Middle frontal gyrus (tissue), 1 donor: ENCODE results near the gene MSL3B.

Experiments
- DNase-seq: peaks from one replicate; pipeline ENCODE4 v3.0.0-alpha.2; 2015; ENCODE audit warnings: low spot score; ENCODE audit errors: extremely low spot score

MSL3B gene

DNA sequence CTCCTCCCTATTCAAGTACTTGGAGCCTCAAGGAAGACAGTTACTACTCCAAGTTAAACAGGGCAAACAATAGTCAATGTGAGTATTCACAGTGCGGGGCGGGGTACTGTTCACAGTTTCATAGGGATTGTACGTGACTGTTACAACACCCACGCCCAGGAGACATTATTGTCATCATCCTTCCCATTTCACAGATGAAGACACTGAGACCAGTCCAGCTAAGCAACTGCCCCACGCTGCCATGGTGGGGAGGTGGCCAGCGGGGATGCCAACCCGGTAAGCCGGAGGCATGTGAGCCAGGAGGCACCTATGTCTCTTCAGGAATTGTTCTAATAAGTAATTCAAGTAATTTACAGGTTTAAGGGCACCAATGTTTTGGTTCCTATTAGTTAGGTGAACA, 14.8 kb downstream of the MSL3B start:
- DNase-seq = no peak

DNA sequence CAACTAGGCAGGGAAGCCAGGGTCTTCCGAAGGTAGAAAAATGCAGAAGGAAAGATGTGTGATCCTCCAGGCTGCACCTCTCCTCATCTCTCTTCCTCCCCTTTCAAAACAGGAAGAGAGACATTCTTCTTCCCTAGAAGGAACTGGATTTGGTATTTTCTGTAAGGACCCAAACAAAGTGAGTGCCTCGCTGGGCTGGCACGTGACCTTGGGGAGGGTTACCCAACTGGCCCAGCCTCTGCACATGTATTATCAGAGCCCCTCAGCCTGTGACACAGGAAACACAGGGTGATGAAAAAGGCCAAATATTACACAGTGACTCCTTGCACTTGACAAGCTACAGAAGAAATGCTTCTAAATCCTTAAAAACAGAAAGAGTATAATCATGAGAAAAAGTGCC, 16.1 kb downstream of the MSL3B start:
- no peak for DNase-seq

DNA sequence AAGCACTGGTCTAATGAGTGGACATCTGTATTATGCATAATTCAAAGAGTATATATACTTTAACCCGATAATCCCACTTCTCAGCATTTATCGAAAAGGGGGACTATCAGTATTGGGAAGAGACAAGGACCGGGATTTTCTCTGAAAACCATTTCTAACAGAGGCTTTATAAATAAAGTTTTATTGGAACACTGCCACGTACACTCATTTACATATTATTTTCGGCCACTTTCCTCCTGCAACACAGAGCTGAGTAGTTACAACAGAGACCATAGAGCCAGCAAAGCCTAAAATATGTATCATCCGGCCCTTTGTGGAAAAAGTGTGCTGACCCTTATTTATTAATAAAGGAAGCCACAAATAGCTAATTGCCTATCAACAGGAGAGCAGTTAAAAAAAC, 17.0 kb downstream of the MSL3B start:
- DNase-seq = no peak

DNA sequence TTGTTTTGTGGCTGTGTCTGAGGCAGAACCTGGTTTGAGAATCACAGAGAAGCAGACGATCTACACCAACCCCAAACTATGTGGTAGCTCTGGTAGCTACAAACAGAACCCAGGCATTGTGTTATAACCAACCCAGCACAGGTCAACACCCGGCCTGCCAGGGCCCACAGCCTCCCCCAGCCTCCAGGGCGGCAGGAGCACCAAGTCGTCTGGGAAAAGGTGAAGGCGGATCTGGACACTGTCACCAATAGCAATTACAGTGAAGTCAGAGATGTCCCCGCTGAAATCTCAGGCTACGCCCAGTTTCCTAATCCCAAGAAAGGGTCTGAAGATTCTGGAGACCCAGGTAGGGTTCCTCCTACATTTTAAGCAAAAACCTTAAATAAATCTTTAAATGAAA, 17.4 kb downstream of the MSL3B start:
- no peak for DNase-seq

DNA sequence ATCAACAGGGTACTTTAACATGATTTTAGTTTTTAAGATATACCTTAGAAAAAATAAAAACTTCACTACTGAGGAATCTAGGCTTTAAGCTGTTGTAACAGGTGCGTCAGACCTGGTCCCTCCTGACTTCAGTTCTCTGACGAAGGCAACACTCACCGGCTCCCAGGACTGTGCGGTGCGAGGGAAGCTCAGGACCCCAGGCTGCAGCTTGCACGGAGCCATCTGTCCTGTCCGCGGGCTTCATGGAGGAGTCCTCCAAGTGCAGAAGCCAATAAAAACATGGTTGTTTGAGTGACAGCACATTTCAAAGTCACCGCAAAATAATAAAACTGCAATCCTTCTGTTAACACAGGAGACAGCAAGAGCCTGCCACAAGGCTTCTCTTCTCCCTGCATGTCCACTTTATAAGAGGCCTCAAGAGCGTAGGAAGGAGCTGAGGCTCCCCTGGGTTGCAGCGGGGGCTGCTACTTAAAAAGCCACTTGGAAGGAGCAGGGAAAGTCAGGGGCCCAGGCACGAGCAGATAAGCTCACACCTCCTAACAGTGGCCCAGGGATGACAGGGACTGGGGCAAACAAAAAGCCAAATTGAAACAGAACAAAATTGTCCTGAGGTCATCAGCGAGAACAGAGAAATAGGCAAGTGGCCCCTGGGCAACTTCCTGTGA, 18.4 kb downstream of the MSL3B start:
- no peak for DNase-seq

DNA sequence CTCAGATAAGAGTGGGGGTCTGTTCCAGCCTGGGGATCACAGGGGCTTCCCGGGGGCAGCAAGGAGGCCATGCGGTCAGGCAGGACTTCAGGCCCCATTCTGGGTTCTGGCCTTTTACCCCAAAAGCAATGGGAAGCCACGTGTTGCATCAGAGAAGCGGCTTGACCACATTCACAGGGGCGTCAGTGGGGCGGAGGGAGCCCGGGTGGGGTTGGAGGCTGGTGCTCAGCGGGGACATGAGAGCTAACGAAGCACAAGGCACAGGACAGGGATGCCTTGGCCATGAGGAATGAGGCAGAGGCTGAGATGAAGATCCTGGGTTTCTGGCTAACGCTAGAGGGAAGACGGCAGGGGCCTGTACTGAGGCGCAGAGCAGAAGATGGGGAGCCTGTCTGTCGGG, 19.9 kb downstream of the MSL3B start:
- no peak for DNase-seq

DNA sequence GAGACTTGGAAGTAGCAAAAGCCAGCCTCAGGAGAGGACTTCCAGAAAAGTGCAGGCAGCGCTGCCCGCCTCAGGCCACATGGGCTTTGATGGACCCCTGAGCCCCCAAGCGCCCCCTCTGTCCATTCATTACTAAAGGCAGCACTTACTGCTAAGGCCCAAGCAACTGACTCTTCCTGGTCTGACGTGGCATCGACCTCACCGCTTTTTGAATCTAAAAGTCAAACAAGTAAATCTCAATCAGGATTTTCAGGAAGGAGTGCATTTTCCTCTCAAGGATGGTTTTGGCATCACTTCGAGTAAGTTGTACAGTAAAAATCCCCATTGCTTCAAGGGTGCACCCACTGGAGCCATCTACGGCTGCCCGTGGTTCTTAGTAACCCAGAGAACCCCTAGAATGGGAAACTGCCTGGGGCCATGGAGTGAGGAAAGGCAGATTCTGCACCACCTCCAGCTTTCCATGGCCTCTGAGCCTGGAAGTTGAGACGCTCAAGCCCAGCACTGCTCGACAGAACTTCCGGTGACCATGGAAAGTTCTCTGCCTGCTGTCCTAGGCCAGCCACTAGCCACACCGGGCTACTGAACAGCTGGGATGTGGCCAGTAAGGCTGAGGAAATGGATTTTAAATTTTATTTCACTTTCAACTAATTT, 20.8 kb downstream of the MSL3B start:
- DNase-seq = no peak

DNA sequence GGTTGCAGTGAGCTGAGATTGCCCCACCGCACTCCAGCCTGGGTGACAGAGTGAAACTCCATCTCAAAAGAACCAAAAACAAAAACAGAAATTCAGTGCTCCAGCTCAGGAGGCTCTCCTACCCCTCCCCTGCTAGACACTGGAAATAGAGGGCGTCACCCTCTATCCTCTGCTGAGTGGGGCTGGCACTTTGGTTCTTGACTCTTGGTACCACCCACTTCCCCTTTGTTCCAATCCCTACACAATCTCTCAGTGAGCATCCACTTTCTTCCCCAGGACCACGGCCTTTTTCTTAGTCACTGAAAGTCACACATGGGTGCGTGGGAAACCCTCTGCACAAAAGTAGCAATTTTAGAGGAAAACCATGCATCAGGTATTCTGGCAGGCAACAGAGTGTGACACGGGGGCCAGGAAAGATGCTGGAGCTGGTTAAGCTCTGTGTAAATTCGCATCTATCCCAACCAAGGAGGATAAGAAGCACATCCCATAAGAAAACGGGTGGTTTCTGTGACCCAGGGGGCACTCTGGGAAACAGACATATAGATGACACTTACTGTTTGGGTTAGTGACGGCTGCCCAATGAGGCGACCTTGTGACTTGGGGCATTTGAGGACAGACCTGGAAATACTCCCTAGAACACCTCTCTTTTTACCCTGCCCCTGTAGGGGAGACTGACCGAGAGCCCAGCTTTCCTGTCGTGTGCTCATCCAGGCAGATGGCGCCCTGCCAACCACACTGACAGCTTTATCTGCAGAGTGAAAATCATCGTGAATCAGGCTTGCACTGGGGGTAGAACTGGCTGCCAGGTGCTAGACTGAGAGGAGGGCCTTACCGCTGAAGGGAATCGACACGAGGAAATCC, 21.6 kb downstream of the MSL3B start:
- no peak for DNase-seq

DNA sequence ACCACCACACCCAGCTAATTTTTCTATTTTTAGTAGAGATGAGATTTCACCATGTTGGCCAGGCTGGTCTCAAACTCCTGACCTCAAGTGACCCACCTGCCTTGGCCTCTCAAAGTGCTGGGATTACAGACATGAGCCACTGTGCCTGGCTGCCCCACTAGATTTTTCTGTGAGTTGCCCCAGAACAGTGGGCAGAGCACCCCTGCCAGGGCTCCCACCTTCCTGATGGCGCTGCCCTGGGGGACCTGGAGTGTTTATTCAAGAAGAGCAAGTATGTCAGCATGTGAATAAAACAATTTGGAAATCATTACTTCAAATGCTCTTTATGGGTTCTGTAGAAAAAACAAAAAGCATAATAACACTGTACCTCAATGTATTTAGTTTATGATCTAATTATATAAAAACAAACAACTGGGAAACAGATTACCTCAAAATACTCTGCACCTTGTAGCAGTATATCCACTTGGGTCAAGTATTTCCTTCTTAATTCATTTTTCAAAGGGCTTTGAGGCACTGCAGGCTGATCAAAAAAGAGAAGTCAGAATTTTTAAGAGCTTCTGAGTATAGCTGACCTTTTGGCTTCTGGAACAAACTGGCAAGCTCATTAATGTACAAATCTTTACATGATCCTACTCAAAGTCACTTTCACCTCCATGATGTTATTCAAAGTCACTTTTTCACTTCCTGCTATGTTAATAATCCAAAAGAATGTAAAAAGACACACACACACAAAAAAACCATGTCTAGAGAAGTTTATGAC, 22.7 kb downstream of the MSL3B start:
- DNase-seq = no peak

DNA sequence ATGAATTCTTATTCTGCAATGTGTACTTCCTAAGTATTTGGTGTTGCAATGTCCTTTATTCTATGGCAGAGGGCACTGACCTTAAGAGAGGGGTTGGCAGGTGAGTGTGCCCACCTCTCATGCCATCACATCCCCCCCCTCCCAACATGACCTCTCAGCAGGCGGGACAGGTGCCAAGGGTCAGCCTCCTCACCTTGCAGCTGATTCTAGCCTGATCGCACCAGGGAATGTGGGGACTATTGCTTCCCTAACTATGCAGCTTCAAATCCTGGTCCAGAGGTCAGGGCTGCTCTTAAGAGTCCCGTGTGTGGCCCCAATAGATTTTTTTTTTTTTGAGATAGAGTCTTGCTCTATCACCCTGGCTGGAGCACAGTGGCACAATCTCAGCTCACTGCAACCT, 23.4 kb downstream of the MSL3B start:
- DNase-seq = no peak

DNA sequence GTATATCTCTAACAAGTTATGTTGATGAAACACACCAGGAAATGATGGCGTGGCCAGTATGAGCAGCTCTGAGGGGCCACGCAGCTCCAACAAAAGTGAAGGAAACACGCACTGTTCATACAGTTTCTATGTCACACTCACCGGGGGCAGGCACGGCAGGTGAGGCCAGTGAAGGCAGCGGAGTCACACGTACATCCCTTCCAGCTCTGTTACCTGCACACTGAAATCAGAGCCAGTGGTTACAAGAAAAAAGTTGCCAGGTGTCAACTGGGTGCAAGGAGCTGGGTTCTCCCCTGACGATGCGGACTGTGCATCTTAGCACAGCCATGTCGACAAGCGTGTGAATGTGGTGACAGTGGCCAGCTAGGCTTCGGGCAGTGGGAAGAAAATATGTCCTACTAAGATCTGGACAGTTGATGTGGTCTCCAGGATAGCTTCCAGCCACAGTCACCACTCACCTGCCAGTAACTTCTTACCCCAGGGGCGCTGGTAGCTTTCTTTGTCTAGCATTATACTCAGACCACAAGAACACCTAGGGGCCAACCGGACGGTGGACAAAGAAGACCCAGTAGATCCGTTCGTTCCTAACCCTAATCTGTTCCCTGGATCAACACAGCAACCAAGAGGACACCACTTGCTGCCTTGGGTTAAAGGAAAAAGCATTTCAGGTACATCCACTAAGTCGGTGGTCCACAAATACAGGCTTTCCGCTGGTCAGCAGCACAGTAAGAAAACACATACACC, 23.9 kb downstream of the MSL3B start:
- DNase-seq = no peak

DNA sequence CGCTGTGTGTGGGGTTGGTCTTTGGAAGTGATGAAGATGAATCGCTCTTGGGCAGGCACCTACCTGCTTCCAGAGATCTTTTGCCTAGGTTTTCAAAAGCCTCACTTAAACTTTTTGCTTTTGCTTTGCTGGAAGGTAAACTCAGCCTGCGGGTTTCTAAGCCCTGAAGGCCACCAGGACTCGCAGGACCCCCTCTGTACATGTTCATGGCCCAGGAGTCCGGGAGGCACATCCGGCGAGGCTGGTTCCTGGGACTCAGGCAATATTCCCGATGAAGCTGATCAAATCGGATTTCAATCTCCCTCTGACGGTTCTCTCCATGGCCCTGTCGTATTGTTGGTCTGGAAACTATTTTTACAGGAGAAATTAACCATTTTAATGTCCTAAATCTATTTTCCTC, 27.0 kb downstream of the MSL3B start:
- DNase-seq = no peak

DNA sequence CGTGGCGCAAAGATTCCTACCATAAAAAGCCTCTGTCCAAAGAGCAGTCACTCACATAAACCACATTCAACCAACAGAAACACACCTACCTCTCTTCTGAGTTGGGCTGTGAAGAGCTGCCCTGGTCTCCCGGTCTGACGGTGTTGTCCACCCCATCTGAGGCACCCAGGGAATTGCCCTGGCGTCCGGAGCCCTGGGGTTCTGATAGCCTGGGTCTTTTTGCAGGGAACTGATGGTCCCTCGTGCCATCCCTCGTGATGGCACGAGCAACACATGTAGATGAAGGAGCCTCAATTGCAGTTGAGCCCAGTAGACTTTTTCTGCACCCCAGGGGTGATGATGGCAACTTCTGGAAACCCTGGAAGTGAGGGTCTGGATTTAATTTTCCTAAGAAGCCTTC, 27.7 kb downstream of the MSL3B start:
- DNase-seq = no peak

DNA sequence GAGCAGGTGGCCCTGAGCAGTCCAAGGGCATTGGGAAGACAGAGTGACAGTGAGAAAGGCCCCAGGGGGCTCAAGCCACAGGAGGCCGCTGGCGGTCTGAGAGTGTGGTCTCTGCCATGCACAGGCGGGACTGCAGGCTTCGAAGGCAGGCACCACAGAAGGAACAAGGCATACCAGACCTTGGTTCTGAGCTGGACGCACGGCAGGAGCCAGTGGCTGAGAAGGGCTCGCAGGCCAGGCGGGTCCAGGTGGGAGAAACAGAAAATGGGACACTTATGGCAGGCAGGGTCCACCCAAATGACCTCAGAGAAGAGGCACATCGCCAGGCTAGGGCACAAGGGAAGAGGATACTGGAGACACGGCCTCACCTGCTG, 28.8 kb downstream of the MSL3B start:
- no peak for DNase-seq

DNA sequence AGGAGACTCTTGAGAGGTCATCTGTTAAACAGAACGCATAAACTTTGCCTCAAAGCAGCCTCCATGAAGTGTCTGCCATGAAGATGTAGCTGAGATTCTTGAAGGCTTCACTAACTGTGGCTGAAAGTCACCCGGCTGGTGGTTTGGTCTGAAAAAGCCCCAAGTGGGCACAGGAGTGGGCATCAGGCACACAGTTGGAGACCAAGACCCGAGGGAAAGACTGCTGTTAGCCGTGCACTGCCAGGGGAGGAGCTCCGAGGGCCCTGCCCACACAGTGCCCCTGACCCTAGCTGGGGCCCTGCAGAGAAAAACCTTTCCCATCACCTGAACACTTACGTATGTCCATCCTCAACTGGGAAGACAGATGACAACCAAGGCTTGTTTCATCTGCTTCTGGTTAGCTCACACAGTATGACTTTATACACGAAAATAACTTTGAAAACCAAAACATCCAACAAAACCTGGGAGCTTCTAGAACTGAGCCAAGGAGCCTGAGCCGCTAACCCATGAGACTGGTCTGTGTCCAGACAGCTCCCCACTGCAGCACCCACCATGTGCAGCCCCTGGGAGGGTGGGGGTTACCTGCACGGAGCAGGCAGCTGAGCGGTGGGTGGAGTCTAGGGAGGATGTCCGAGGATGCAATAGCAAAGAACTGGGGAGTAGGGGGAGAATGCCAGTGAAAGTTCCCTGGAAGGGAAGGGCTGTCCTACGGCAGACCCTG, 29.3 kb downstream of the MSL3B start:
- no peak for DNase-seq

DNA sequence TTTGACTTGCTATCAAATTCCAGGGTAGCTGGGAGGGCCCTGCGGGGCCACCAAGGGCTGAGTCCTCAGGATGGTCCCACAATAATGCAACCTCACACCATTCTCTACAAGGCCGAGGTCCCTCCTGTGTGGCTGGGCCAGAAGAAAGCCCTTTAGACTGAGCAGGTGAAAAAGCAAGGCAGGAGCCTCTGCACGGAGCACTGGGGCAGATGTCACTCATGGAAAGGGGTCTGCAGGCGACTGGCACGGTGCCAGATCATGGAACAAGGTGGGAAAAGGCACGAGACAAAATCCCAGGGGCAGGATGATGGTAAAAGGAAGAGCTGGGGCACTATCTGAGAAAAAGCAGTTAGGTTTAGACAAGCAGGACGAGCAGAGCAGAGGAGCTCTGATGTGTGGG, 29.9 kb downstream of the MSL3B start:
- no peak for DNase-seq

DNA sequence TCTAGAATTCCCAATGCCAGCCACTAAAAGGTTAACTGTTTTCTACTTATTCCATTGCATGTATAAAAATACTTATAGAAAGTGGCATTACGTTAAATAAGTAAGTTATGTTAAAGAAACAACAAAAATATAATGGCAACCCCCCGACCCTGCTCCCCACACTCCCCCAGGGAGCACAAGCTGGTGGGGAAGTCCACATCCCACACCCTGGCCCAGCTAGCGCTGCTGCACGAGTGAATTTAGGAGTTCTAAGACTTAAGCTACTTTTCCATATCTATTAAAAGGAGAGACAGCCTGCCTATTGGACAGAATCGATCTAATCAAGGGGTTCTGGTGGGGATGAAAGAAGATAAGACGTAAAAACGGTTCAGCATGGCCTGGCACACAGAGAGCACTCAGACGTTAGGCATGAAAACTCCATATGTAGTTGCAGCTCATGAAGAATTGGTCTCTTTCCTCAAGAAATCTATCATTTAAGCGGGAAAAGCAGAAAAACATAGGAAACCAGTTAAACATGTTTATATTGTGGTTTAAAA, 30.4 kb downstream of the MSL3B start:
- DNase-seq = no peak

DNA sequence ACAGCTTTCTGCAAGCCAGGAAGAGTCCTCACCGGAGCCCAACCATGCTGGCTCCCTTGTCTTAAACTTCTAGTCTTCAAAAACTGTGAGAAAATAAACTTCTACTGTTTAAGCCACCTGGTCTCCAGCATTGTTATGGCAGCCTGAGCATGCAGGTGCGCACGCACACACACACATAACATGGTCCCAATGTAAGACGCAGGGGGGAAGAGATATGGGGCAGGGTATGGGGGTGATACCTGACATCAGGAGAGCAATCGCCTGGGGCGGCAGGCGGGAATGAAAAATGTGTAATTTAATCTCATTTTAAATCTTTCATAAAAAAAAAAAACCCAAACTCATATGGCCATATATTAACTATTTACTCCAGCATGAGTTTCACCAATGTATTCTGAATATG, 31.8 kb downstream of the MSL3B start:
- DNase-seq = no peak

DNA sequence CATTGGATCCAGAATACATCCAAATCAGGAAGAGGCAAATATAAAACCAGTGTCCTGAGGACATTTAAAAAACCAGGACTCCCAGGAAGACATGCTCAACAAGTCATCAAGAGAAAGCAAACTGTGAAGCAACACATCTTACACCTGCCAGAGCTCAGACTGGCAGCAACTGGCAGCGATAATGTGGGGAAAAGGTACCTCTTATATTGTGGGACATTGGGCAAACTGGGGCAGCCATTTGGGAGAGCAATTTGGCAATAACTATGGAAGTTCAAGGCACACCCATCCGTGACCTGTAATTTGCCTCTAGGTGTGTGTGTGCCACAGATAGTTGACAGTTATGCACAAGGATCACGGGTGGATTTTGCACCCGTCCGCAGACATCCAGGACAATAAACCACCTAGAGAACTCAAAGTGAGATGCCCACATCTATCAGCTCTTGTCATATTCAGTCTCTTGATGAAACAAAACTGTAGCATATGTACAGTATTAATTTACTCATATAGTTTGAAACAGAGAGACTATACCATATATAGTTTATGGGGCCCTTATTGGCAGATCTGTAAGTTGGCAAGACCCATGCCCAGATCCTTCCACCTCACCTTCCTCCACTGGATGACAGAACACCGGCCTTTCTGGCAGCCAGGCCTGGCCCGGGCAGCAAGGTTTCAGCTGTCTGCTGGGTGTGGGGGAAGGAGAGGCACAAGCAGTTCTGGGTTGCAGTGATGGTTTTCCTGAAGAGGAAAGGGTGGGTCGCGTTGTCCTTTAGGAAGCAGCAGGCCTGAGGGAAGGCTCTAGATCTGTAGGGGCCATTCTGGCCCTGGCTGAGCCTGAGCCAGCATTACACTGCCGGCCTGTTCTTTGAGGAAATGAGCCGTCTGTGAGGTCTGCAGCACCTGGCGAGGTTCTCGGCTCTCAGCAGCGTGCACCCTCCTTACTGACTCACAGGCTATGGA, 32.7 kb downstream of the MSL3B start:
- no peak for DNase-seq
